Lower leg skin (tissue), 3 donors: ENCODE results near the gene ADARB2.

Experiments used
- CTCF ChIP-seq, 3 donors: fragments of 450-650 bp; IDR thresholded peaks; one replicate each; pipeline ENCODE4 v1.5.1; 2016; ENCODE audit warnings: antibody characterized with exemption in 3 of 3, mild to moderate bottlenecking in 3 of 3, moderate library complexity in 2 of 3
- POLR2A ChIP-seq, 2 donors: fragments of 450-650 bp; IDR thresholded peaks; one replicate each; pipeline ENCODE4 v1.6.1; 2016 to 2017; ENCODE audit warnings: antibody characterized with exemption in 2 of 2, mild to moderate bottlenecking in 1 of 2, moderate library complexity in 1 of 2

DNA sequence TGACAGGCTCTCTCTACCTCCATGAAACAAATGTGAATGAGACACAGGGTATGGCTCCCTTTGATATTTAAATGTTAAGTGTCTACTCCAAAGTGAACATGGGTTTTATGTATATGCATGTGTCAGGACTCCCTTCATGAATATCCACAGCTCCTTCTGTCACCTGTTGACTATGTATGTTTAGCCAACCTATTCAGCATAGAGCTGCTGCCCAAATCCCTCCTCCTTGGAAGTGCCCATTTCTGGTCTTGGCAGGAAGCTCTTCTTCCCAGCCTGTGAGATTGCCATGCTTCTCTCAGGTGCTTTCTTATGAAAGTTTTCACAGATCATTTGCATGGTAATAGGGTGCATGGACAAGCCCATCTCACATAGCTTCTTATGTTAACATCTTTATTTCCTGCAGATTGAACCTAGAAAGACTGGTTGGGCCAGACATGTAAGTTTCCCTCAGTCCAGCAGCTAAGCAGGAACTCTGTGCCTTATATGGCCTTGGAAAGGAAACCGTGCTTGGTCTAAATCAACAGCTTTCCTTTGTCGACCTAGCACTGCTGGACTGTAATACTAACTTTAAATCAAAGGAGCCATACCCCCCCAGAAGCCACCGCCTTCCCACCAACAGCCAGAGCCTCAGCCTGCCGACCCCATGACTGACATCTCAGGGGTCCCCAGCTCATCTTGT lies 288.9 kb downstream of the ADARB2 start:
- no peak for TF ChIP-seq CTCF (IDR thresholded peaks at IDR 0.05)
- TF ChIP-seq POLR2A (IDR thresholded peaks at IDR 0.05): no peak
